Psoas muscle (tissue), 8 donors: Measurements from ENCODE around the gene DENND1A. TPM values are rescaled to one million over a fixed set of nuclear protein-coding genes. Genes with fewer than 3 reads are reported as not detected.

Experiments used
- ATAC-seq, 4 donors: fragments of 200-7000 bp; cut with Tn5 transposase; one replicate each; pipeline ENCODE4 v1.9.1; 2020; ENCODE audit warnings: moderate library complexity in 3 of 4, mild to moderate bottlenecking in 2 of 4
- DNase-seq, 2 donors: peaks; one replicate each; pipeline ENCODE4 v3.0.0-alpha.2; 2020
- H3K27ac ChIP-seq: fragments of 200-600 bp; one replicate; pipeline ENCODE4 v1.8.0; 2022
- H3K27me3 ChIP-seq, 3 donors: fragments of 200-600 bp in 1 of 3; one replicate each; pipeline versions ENCODE4 v1.6.1 to v1.8.0; 2013 to 2022; ENCODE audit warnings: low read length in 2 of 3, mild to moderate bottlenecking in 2 of 3, moderate library complexity in 1 of 3; ENCODE audit not compliant: insufficient read depth in 3 of 3
- H3K36me3 ChIP-seq, 2 donors: fragments of 200-600 bp in 1 of 2; one replicate each; pipeline versions ENCODE4 v1.6.1 to v1.8.0; 2013 to 2022; ENCODE audit warnings: low read depth in 1 of 2, mild to moderate bottlenecking in 1 of 2, moderate library complexity in 1 of 2; ENCODE audit not compliant: insufficient read depth in 1 of 2
- H3K4me1 ChIP-seq: fragments of 200-600 bp; one replicate; pipeline ENCODE4 v1.8.0; 2022
- H3K4me3 ChIP-seq: fragments of 200-600 bp; one replicate; pipeline ENCODE4 v1.8.0; 2022; ENCODE audit warnings: mild to moderate bottlenecking
- H3K9me3 ChIP-seq: fragments of 200-600 bp; one replicate; pipeline ENCODE4 v1.8.0; 2022
- CTCF ChIP-seq: fragments of 200-600 bp; IDR thresholded peaks from one replicate; pipeline ENCODE4 v1.8.0; 2022; ENCODE audit warnings: antibody characterized with exemption
- WGBS, 3 donors: extraction: QIAGEN DNeasy Blood & Tissue Kit; methylation state at CpG; one replicate each; pipeline versions ENCODE4 v1.1.6 to v1.1.7; 2013; 5-methylcytosine and 5-hydroxymethylcytosine counted together
- intact Hi-C, 2 donors: fragments of 100-400 bp; cut with DNase I; formaldehyde crosslinking; loops; one replicate each; pipeline versions ENCODE4 v1.11.0 to v1.14.2; 2022
- polyA plus RNA-seq, 3 donors: library from polyadenylated mRNA; stranded (reverse); fragments of 200-250 nt; gene quantifications; one replicate each; pipeline ENCODE4 v1.2.3, GENCODE V29; 2013
- total RNA-seq, 4 donors: library from RNA; stranded (reverse); fragmentation: NEBNext Ultra II Directional in 2 of 4; extraction: Animal tissue kit (Norgen Biotek cat#: 25700) in 2 of 4; gene quantifications; one replicate each; pipeline versions ENCODE4 v1.2.1 to v1.2.4, GENCODE V29; 2021 to 2023
- donor health status: healthy with polysubstance abuse.
- donor health status: DM: no; HTN: no; CAD: no; lungs with moderate emphysema.
- donor health status: Bipolar disorder and iron deficiency.
- donor health status: healthy.
- donor health status: DM: yes; HTN: yes; CAD: no.
- donor health status: DM: no; HTN: no; CAD: no.
- donor health status: DM: no; HTN: no; CAD: no.
- donor health status: DM: yes; HTN: yes; CAD: no.

DENND1A gene
- total and polyA plus RNA-seq, 7 donors = 6.1 to 17.3 (median 13.9) TPM

- intact Hi-C loops = no loop called here
- 84 to 89% (median 87%) methylated on average over 4 of the region's 4 CpGs for WGBS, 3 donors
- no peaks in the 10 kb centered on the region for H3K9me3 ChIP-seq
Measured at GRCh38 chr9:123397975-123398374, 532.0 kb downstream of the DENND1A start.

GRCh38 chr9:123395689-123396511 is 534.0 kb downstream of the DENND1A start:
- DNase-seq (no peak), ATAC-seq (peak in 1 of 4 donors; percentile 21)
- H3K4me1 ChIP-seq = no peaks in the 10 kb centered on the region
- no peaks in the 10 kb centered on the region for H3K27me3 ChIP-seq
- no peak overlapping the region for H3K27ac ChIP-seq
- intact Hi-C loops = no loop called here
- 76 to 81% (median 78%) methylated on average over 24 of the region's 24 CpGs for WGBS, 3 donors
- TF ChIP-seq CTCF = no peak
- H3K4me3 ChIP-seq = no peak overlapping the region
- no peaks in the 10 kb centered on the region for H3K36me3 ChIP-seq
- no peaks in the 10 kb centered on the region for H3K9me3 ChIP-seq

More at GRCh38 chr9:123397975-123398374, 532.0 kb downstream of the DENND1A start:
- ATAC-seq (no peak), DNase-seq (no peak)
- H3K27me3 ChIP-seq = no peaks in the 10 kb centered on the region
- no peaks in the 10 kb centered on the region for H3K4me1 ChIP-seq
- H3K4me3 ChIP-seq = no peak overlapping the region
- H3K27ac ChIP-seq = no peak overlapping the region
- H3K36me3 ChIP-seq = no peaks in the 10 kb centered on the region
- TF ChIP-seq CTCF = no peak

- TF ChIP-seq CTCF = no peak
- no peak for ATAC-seq
- Histone ChIP-seq H3K36me3 (no peaks in the 10 kb centered on the region), H3K27ac (no peak overlapping the region), H3K9me3 (no peaks in the 10 kb centered on the region), H3K4me3 (no peak overlapping the region), H3K27me3 (no peaks in the 10 kb centered on the region), H3K4me1 (no peaks in the 10 kb centered on the region)
- 46 to 55% (median 48%) methylated on average over 5 of the region's 5 CpGs for WGBS, 3 donors
- intact Hi-C loops = no loop called here
- DNase-seq = no peak
Measured at GRCh38 chr9:123395276-123395688, 534.6 kb downstream of the DENND1A start.

- WGBS, 3 donors = 58 to 64% (median 60%) methylated on average over 16 of the region's 16 CpGs
- ATAC-seq = no peak
- no peaks in the 10 kb centered on the region for H3K36me3 ChIP-seq
- H3K4me3 ChIP-seq = no peak overlapping the region
- H3K9me3 ChIP-seq = no peaks in the 10 kb centered on the region
- no peaks in the 10 kb centered on the region for H3K4me1 ChIP-seq
- H3K27me3 ChIP-seq = no peaks in the 10 kb centered on the region
- no peak overlapping the region for H3K27ac ChIP-seq
- intact Hi-C loops = no loop called here
- no peak for TF ChIP-seq CTCF
- DNase-seq = no peak
Measured at GRCh38 chr9:123394291-123395235, 535.4 kb downstream of the DENND1A start.
